Suprapubic skin (tissue), 4 donors: ENCODE measurements around the gene COL4A1. TPM values are rescaled to one million over a fixed set of nuclear protein-coding genes. Genes with fewer than 3 reads are reported as not detected.

Experiments used
- DNase-seq, 2 donors: peaks; one replicate each; pipeline ENCODE4 v3.0.0-alpha.2; 2019; ENCODE audit warnings: low spot score in 2 of 2
- H3K27ac ChIP-seq: fragments of 200-600 bp; sonication (generic); one replicate; pipeline ENCODE4 v1.5.1; 2019
- H3K27me3 ChIP-seq: fragments of 200-600 bp; sonication (generic); one replicate; pipeline ENCODE4 v1.5.1; 2019
- H3K36me3 ChIP-seq: fragments of 200-600 bp; sonication (generic); one replicate; pipeline ENCODE4 v1.5.1; 2019
- H3K4me1 ChIP-seq: fragments of 200-600 bp; sonication (generic); one replicate; pipeline ENCODE4 v1.5.1; 2019
- H3K4me3 ChIP-seq: fragments of 200-600 bp; sonication (generic); one replicate; pipeline ENCODE4 v1.5.1; 2019; ENCODE audit warnings: mild to moderate bottlenecking
- H3K9me3 ChIP-seq: fragments of 200-600 bp; sonication (generic); one replicate; pipeline ENCODE4 v1.5.1; 2019
- CTCF ChIP-seq, 2 donors: fragments of 200-600 bp in 1 of 2; fragments of 450-650 bp in 1 of 2; sonication (generic) in 1 of 2; IDR thresholded peaks; one replicate each; pipeline ENCODE4 v1.5.1; 2016 to 2019; ENCODE audit warnings: antibody characterized with exemption in 2 of 2, mild to moderate bottlenecking in 1 of 2, moderate library complexity in 1 of 2
- EP300 ChIP-seq: sonication (generic); formaldehyde crosslinking; IDR thresholded peaks from one replicate; pipeline ENCODE4 v1.6.1; 2017; ENCODE audit warnings: antibody characterized with exemption
- POLR2A ChIP-seq, 2 donors: fragments of 450-650 bp; IDR thresholded peaks; one replicate each; pipeline ENCODE4 v1.6.1; 2017; ENCODE audit warnings: antibody characterized with exemption in 2 of 2, mild to moderate bottlenecking in 2 of 2, moderate library complexity in 2 of 2
- POLR2AphosphoS5 ChIP-seq, 3 donors: sonication (generic); formaldehyde crosslinking; IDR thresholded peaks; one replicate each; pipeline ENCODE4 v1.6.1; 2017; ENCODE audit warnings: antibody characterized with exemption in 3 of 3
- WGBS: methylation state at CpG from one replicate; pipeline ENCODE4 v1.1.5; 2018; 5-methylcytosine and 5-hydroxymethylcytosine counted together
- total RNA-seq, 4 donors: library from RNA; depleted of rRNA; stranded (reverse); fragments of >200 nt; gene quantifications; one replicate each; pipeline ENCODE4 v1.1.0, GENCODE V29; 2016

Gene COL4A1
- total RNA-seq, 4 donors from 2014 or later, result 36.7 to 60.8 (median 43.6) TPM

- no peak for TF ChIP-seq CTCF (IDR thresholded peaks at IDR 0.05)
- TF ChIP-seq POLR2A (IDR thresholded peaks at IDR 0.05), result no peak
- TF ChIP-seq POLR2AphosphoS5 (IDR thresholded peaks at IDR 0.05), result no peak
- TF ChIP-seq EP300, result no peak
- no peak for DNase-seq
- Histone ChIP-seq H3K4me1 (no peaks in the 10 kb centered on the region), H3K9me3 (no peaks in the 10 kb centered on the region), H3K4me3 (no peak overlapping the region), H3K27ac (no peak overlapping the region), H3K27me3 (no peaks in the 10 kb centered on the region), H3K36me3 (peaks cover 35% of the 10 kb centered on the region)
- 89% methylated on average over 10 of the region's 10 CpGs for WGBS
Observed at GRCh38 chr13:110186231-110186855, 120.6 kb downstream of the COL4A1 start.

GRCh38 chr13:110185696-110186095 lies 121.3 kb downstream of the COL4A1 start:
- DNase-seq, result no peak
- Histone ChIP-seq H3K4me1 (no peaks in the 10 kb centered on the region), H3K4me3 (no peak overlapping the region), H3K9me3 (no peaks in the 10 kb centered on the region), H3K36me3 (peaks cover 33% of the 10 kb centered on the region), H3K27ac (no peak overlapping the region), H3K27me3 (no peaks in the 10 kb centered on the region)
- TF ChIP-seq POLR2AphosphoS5 (IDR thresholded peaks at IDR 0.05) (no peak), POLR2A (IDR thresholded peaks at IDR 0.05) (no peak), EP300 (no peak), CTCF (IDR thresholded peaks at IDR 0.05) (no peak)
- 88% methylated on average over 14 of the region's 16 CpGs for WGBS

GRCh38 chr13:110183910-110184309 lies 123.0 kb downstream of the COL4A1 start:
- Histone ChIP-seq H3K4me1 (no peaks in the 10 kb centered on the region), H3K27ac (no peak overlapping the region), H3K4me3 (no peak overlapping the region), H3K27me3 (no peaks in the 10 kb centered on the region), H3K36me3 (peaks cover 32% of the 10 kb centered on the region), H3K9me3 (no peaks in the 10 kb centered on the region)
- no peak for DNase-seq
- TF ChIP-seq POLR2AphosphoS5 (IDR thresholded peaks at IDR 0.05), result no peak
- TF ChIP-seq CTCF (IDR thresholded peaks at IDR 0.05), result no peak
- no peak for TF ChIP-seq POLR2A (IDR thresholded peaks at IDR 0.05)
- no peak for TF ChIP-seq EP300
- 6% methylated on average over 1 of the region's 7 CpGs for WGBS

- H3K36me3 ChIP-seq, result peaks cover 37% of the 10 kb centered on the region
Observed at GRCh38 chr13:110182461-110182860, 124.5 kb downstream of the COL4A1 start.

GRCh38 chr13:110182003-110182402 lies 125.0 kb downstream of the COL4A1 start:
- TF ChIP-seq EP300 (no peak), POLR2A (IDR thresholded peaks at IDR 0.05) (no peak), POLR2AphosphoS5 (IDR thresholded peaks at IDR 0.05) (no peak), CTCF (IDR thresholded peaks at IDR 0.05) (no peak)
- peaks cover 37% of the 10 kb centered on the region for H3K36me3 ChIP-seq
- no peaks in the 10 kb centered on the region for H3K9me3 ChIP-seq
- WGBS, result 76% methylated on average over 11 of the region's 11 CpGs
- no peaks in the 10 kb centered on the region for H3K4me1 ChIP-seq
- DNase-seq, result no peak
- H3K27me3 ChIP-seq, result no peaks in the 10 kb centered on the region
- no peak overlapping the region for H3K27ac ChIP-seq
- H3K4me3 ChIP-seq, result no peak overlapping the region

More at GRCh38 chr13:110182461-110182860, 124.5 kb downstream of the COL4A1 start:
- TF ChIP-seq CTCF (IDR thresholded peaks at IDR 0.05), result no peak
- TF ChIP-seq EP300, result no peak
- no peak for TF ChIP-seq POLR2AphosphoS5 (IDR thresholded peaks at IDR 0.05)
- TF ChIP-seq POLR2A (IDR thresholded peaks at IDR 0.05), result no peak
- H3K27me3 ChIP-seq, result no peaks in the 10 kb centered on the region
- 83% methylated on average over 8 of the region's 9 CpGs for WGBS
- H3K27ac ChIP-seq, result no peak overlapping the region
- no peaks in the 10 kb centered on the region for H3K4me1 ChIP-seq
- H3K4me3 ChIP-seq, result no peak overlapping the region
- DNase-seq, result no peak
- H3K9me3 ChIP-seq, result no peaks in the 10 kb centered on the region
